Caco-2 (cell line): ENCODE measurements around the gene PCAT7. TPM values are rescaled to one million over a fixed set of nuclear protein-coding genes. Genes with fewer than 3 reads are reported as not detected.

ENCODE experiments used
- BruUV-seq: library from RNA; stranded (reverse); fragments of 400-500 nt; replicated peaks from 2 replicates; lab custom pipeline; 2021; lab: Mats Ljungman, UMichigan
- CTCF ChIA-PET: fragments of 300-600 bp; sonication (Branson Sonifier 250); formaldehyde crosslinking; loops from one replicate; lab custom pipeline; 2022; ENCODE audit warnings: antibody characterized with exemption; lab: Charles Lee
- POLR2A ChIA-PET: fragments of 300-600 bp; sonication (Branson Sonifier 250); formaldehyde crosslinking; loops from one replicate; lab custom pipeline; 2022; ENCODE audit warnings: antibody characterized with exemption; lab: Charles Lee
- DNase-seq, 2 experiments: peaks; one replicate each; pipeline versions ENCODE4 v3.0.0 to v3.0.0-alpha.2; 2020 to 2022
- H3K27me3 ChIP-seq: replicated peaks from 2 replicates; pipeline ENCODE4 v1.6.0; 2011; ENCODE audit warnings: low read length; ENCODE audit not compliant: control insufficient read depth, insufficient read depth
- H3K36me3 ChIP-seq: 2 replicates; pipeline ENCODE4 v1.5.1; 2011; ENCODE audit warnings: low read length; ENCODE audit not compliant: control insufficient read depth, insufficient read depth
- H3K4me1 ChIP-seq: fragments of 250-450 bp; sonication (Bioruptor Pico); 2 replicates; pipeline ENCODE4 v1.5.1; 2020; ENCODE audit warnings: mild to moderate bottlenecking
- H3K4me3 ChIP-seq: 2 replicates; pipeline ENCODE4 v1.5.1; 2011; ENCODE audit warnings: low read depth, mild to moderate bottlenecking, control low read depth, low read length
- H3K9me3 ChIP-seq: fragments of 250-450 bp; sonication (Bioruptor Pico); 2 replicates; pipeline ENCODE4 v1.5.1; 2020; ENCODE audit warnings: mild to moderate bottlenecking, moderate library complexity
- H3K27ac Mint-ChIP-seq: one replicate; pipeline ENCODE4 v1.8.0; 2022; ENCODE audit warnings: mixed read lengths; ENCODE audit not compliant: unreplicated experiment
- H3K27me3 Mint-ChIP-seq: one replicate; pipeline ENCODE4 v1.8.0; 2022; ENCODE audit warnings: mixed read lengths; ENCODE audit not compliant: insufficient read depth, unreplicated experiment
- H3K36me3 Mint-ChIP-seq: one replicate; pipeline ENCODE4 v1.8.0; 2022; ENCODE audit warnings: mild to moderate bottlenecking, mixed read lengths; ENCODE audit not compliant: insufficient read depth, unreplicated experiment
- H3K4me1 Mint-ChIP-seq: one replicate; pipeline ENCODE4 v1.8.0; 2022; ENCODE audit warnings: low read depth, mixed read lengths; ENCODE audit not compliant: unreplicated experiment
- H3K4me3 Mint-ChIP-seq: one replicate; pipeline ENCODE4 v1.8.0; 2022; ENCODE audit warnings: mild to moderate bottlenecking, moderate library complexity, mixed read lengths; ENCODE audit not compliant: unreplicated experiment
- H3K9me3 Mint-ChIP-seq: one replicate; pipeline ENCODE4 v1.8.0; 2022; ENCODE audit warnings: mixed read lengths; ENCODE audit not compliant: unreplicated experiment
- CTCF ChIP-seq, 2 experiments: fragments of 200-600 bp in 1 of 2; IDR thresholded peaks; 1 replicate in 1 of 2; 2 replicates in 1 of 2; pipeline versions ENCODE4 v1.5.1 to v1.8.0; 2011 to 2022; ENCODE audit warnings: antibody characterized with exemption in 1 of 2, control low read depth in 1 of 2, inconsistent platforms in 1 of 2, low read depth in 1 of 2, low read length in 1 of 2, mild to moderate bottlenecking in 1 of 2, moderate library complexity in 1 of 2; ENCODE audit not compliant: insufficient read depth in 1 of 2, severe bottlenecking in 1 of 2, unreplicated experiment in 1 of 2
- intact Hi-C: fragments of 100-400 bp; cut with micrococcal nuclease; formaldehyde crosslinking; loops from one replicate; pipeline ENCODE4 v1.10.0; 2022; ENCODE audit not compliant: unreplicated experiment
- total RNA-seq: library from RNA; stranded (reverse); gene quantifications from 2 replicates; pipeline ENCODE4 v1.2.3, GENCODE V29; 2022

The PCAT7 gene
- total RNA-seq, 1 experiment from 2014 or later, result 10.4 TPM

GRCh38 chr9:94526951-94527350 lies 27.9 kb upstream of the PCAT7 start:
- Histone ChIP-seq H3K4me1 (no peaks in the 10 kb centered on the region), H3K9me3 (no peaks in the 10 kb centered on the region), H3K4me3 (no peak overlapping the region), H3K36me3 (no peaks in the 10 kb centered on the region), H3K27me3 (no peaks in the 10 kb centered on the region)
- TF ChIP-seq CTCF (IDR thresholded peaks at IDR 0.05; ENCODE audit: insufficient read depth in 1 of 2, low read depth in 1 of 2, low read length in 1 of 2, severe bottlenecking in 1 of 2, unreplicated experiment in 1 of 2), result no peak
- no peaks in the 10 kb centered on the region for H3K9me3 Mint-ChIP-seq
- no peaks in the 10 kb centered on the region for H3K4me1 Mint-ChIP-seq
- no TSS peak for BruUV-seq
- no peaks in the 10 kb centered on the region for H3K27me3 Mint-ChIP-seq
- POLR2A ChIA-PET, result no interaction called here
- H3K4me3 Mint-ChIP-seq, result no peak overlapping the region
- no peak for DNase-seq
- H3K36me3 Mint-ChIP-seq, result no peaks in the 10 kb centered on the region
- CTCF ChIA-PET, result no interaction called here
- intact Hi-C loops, result no loop called here
- no peak overlapping the region for H3K27ac Mint-ChIP-seq

- Mint-ChIP-seq H3K9me3 (no peaks in the 10 kb centered on the region), H3K4me1 (peaks cover 5% of the 10 kb centered on the region), H3K27ac (no peak overlapping the region), H3K4me3 (no peak overlapping the region), H3K36me3 (no peaks in the 10 kb centered on the region), H3K27me3 (no peaks in the 10 kb centered on the region)
- intact Hi-C loops, result no loop called here
- Histone ChIP-seq H3K4me3 (no peak overlapping the region), H3K36me3 (no peaks in the 10 kb centered on the region), H3K9me3 (no peaks in the 10 kb centered on the region), H3K4me1 (peaks cover 16% of the 10 kb centered on the region), H3K27me3 (no peaks in the 10 kb centered on the region)
- no TSS peak for BruUV-seq
- TF ChIP-seq CTCF (IDR thresholded peaks at IDR 0.05; ENCODE audit: insufficient read depth in 1 of 2, low read depth in 1 of 2, low read length in 1 of 2, severe bottlenecking in 1 of 2, unreplicated experiment in 1 of 2), result no peak
- ChIA-PET CTCF (no interaction called here), POLR2A (no interaction called here)
- no peak for DNase-seq
Measured at GRCh38 chr9:94528886-94529285, 26.0 kb upstream of the PCAT7 start.

GRCh38 chr9:94533155-94533554 lies 21.7 kb upstream of the PCAT7 start:
- DNase-seq, result peak in 1 of 2 experiments; percentile 61
- peaks cover 13% of the 10 kb centered on the region for H3K4me1 Mint-ChIP-seq

More at GRCh38 chr9:94533155-94533554, 21.7 kb upstream of the PCAT7 start:
- H3K36me3 Mint-ChIP-seq, result no peaks in the 10 kb centered on the region
- no peaks in the 10 kb centered on the region for H3K9me3 Mint-ChIP-seq
- peak overlapping the region; percentile 18 for H3K27ac Mint-ChIP-seq
- no TSS peak for BruUV-seq
- no peak overlapping the region for H3K4me3 ChIP-seq
- no peaks in the 10 kb centered on the region for H3K27me3 ChIP-seq
- peak overlapping the region; percentile 18 for H3K4me3 Mint-ChIP-seq
- ChIA-PET POLR2A (interaction anchor here (1.2 kb wide), 1 partner anchor 21 kb away, joined by 5 read pairs; the partner anchor contains the start of gene PCAT7), CTCF (interaction anchor here (0.9 kb wide), 1 partner anchor 20 kb away, joined by 3 read pairs; no protein-coding TSS in a partner anchor)
- no peaks in the 10 kb centered on the region for H3K9me3 ChIP-seq
- no peaks in the 10 kb centered on the region; the same call in 1 of the 2 replicates for H3K36me3 ChIP-seq
- intact Hi-C loops, result no loop called here
- no peak for TF ChIP-seq CTCF (IDR thresholded peaks at IDR 0.05; ENCODE audit: insufficient read depth in 1 of 2, low read depth in 1 of 2, low read length in 1 of 2, severe bottlenecking in 1 of 2, unreplicated experiment in 1 of 2)
- H3K27me3 Mint-ChIP-seq, result no peaks in the 10 kb centered on the region
- H3K4me1 ChIP-seq, result peaks cover 30% of the 10 kb centered on the region
